Temporal lobe (tissue), 2 donors: Measurements from ENCODE around the gene GJA9. TPM values are rescaled to one million over a fixed set of nuclear protein-coding genes. Genes with fewer than 3 reads are reported as not detected.

Experiments used
- small RNA-seq: library from RNA; depleted of rRNA; stranded (forward); fragments of <200 nt; gene quantifications from one replicate; pipeline ENCODE3, GENCODE V24; 2014; ENCODE audit warnings: low replicate concordance
- total RNA-seq: library from RNA; depleted of rRNA; stranded (reverse); fragments of >200 nt; gene quantifications from one replicate; pipeline ENCODE4 v1.2.3, GENCODE V29; 2014

Gene GJA9
- total RNA-seq, 1 donor from 2014 or later = not detected

Small RNA genes lying within 50 kb of the gene (small RNA-seq; reads per million reads assigned to genes)
- gene GJA9-MYCBP (not detected), gene RNU6-605P (not detected)

Other genes starting within 250 kb of the GJA9 start
- gene RRAGC, start 21.8 kb downstream of the GJA9 start, total RNA-seq = 25.8 TPM
- 2.7 TPM for gene MYCBP, start 8.2 kb downstream of the GJA9 start, total RNA-seq
- gene RHBDL2, start 60.2 kb upstream of the GJA9 start, total RNA-seq = under 0.01 TPM
- gene AKIRIN1, start 109.7 kb upstream of the GJA9 start, total RNA-seq = 32.0 TPM
- gene NDUFS5, start 144.8 kb upstream of the GJA9 start, total RNA-seq = 189 TPM